ENCODE measurements around the gene PPFIBP2. TPM values are rescaled to one million over a fixed set of nuclear protein-coding genes. Genes with fewer than 3 reads are reported as not detected.

PPFIBP2 gene
- total and polyA plus RNA-seq, 2 of the 13 experiments (the other 11 are each of a cell fraction or from before 2014, with no cell fraction given), result 15.0 to 52.5 TPM

- intact Hi-C loops (cut with micrococcal nuclease; ENCODE audit: unreplicated experiment) (no loop called here), in situ Hi-C loops (cut with HindIII; ENCODE audit: extremely low pct_ligation_motif_present, low pct_unique_long_range_greater_than_20kb) (no loop called here)
- no peak overlapping the region for H3K4me3 ChIP-seq (replicated peaks in 1 of 3; ENCODE audit: insufficient read depth in 1 of 3, low read depth in 2 of 3, low read length in 3 of 3)
- no peaks in the 10 kb centered on the region for H3K9me3 ChIP-seq (ENCODE audit: low read length)
- peaks cover 12% of the 10 kb centered on the region for H3K4me1 ChIP-seq (ENCODE audit: insufficient read depth, low read length)
- peaks cover 7% of the 10 kb centered on the region for H3K79me2 ChIP-seq (ENCODE audit: insufficient read depth, low read length)
- DNase-seq (ENCODE audit: low spot score), result no peak
- ChIA-PET CTCF (ENCODE audit: low intra/inter-chr PET ratio, low total read pairs) (no interaction called here), POLR2A (no interaction called here)
- FAIRE-seq, result no peak
- WGBS (ENCODE audit: low lambda C conversion rate), result 100% methylated on average over 2 of the region's 2 CpGs
- no peak overlapping the region for H3K4me2 ChIP-seq (ENCODE audit: low read depth, low read length)
- BruUV-seq (replicated peaks), result no TSS peak
- H3K27me3 ChIP-seq (ENCODE audit: control insufficient read depth in 1 of 2, insufficient read depth in 2 of 2, low read length in 2 of 2), result no peaks in the 10 kb centered on the region
- H3K27ac ChIP-seq (ENCODE audit: extremely low read length, insufficient read depth, low read length), result no peak overlapping the region
- ATAC-seq, result no peak
- no peak overlapping the region for H3K9ac ChIP-seq (ENCODE audit: insufficient read depth, low read depth, low read length)
- peaks cover 6 to 47% of the 10 kb centered on the region in 2 experiments for H3K36me3 ChIP-seq (replicated peaks in 1 of 2; ENCODE audit: control insufficient read depth in 1 of 2, insufficient read depth in 2 of 2, low read length in 2 of 2)
- H4K20me1 ChIP-seq (ENCODE audit: insufficient read depth, low read length), result peaks cover 3% of the 10 kb centered on the region; the same call in 1 of the 2 replicates
- H2AFZ ChIP-seq (ENCODE audit: low read length), result no peak overlapping the region
- TF ChIP-seq ZNF354B (CRISPR knock-in tag; IDR thresholded peaks at IDR 0.05) (no peak), PRDM4 (CRISPR knock-in tag; IDR thresholded peaks at IDR 0.05; ENCODE audit: borderline replicate concordance) (no peak), ZMAT5 (CRISPR knock-in tag; IDR thresholded peaks at IDR 0.05; ENCODE audit: borderline replicate concordance, low read depth) (no peak), ZNF550 (CRISPR knock-in tag; IDR thresholded peaks at IDR 0.05; ENCODE audit: borderline replicate concordance) (no peak), ZNF17 (CRISPR knock-in tag; IDR thresholded peaks at IDR 0.05) (no peak), ZNF703 (CRISPR knock-in tag; IDR thresholded peaks at IDR 0.05; ENCODE audit: borderline replicate concordance) (no peak), THAP8 (CRISPR knock-in tag; IDR thresholded peaks at IDR 0.05; ENCODE audit: borderline replicate concordance) (no peak), ZNF451 (CRISPR knock-in tag; IDR thresholded peaks at IDR 0.05) (no peak), SP4 (CRISPR knock-in tag; IDR thresholded peaks at IDR 0.05) (no peak), ZNF317 (CRISPR knock-in tag; IDR thresholded peaks at IDR 0.05) (no peak), ZSCAN30 (CRISPR knock-in tag; IDR thresholded peaks at IDR 0.05) (no peak), ADNP (CRISPR knock-in tag; IDR thresholded peaks at IDR 0.05) (no peak), HMGA1 (CRISPR knock-in tag; conservative IDR thresholded peaks at IDR 0.05) (no peak), TRAFD1 (CRISPR knock-in tag; IDR thresholded peaks at IDR 0.05; ENCODE audit: borderline replicate concordance) (no peak), ZNF816 (CRISPR knock-in tag; IDR thresholded peaks at IDR 0.05; ENCODE audit: borderline replicate concordance) (no peak), ZNF280D (CRISPR knock-in tag; IDR thresholded peaks at IDR 0.05) (no peak), ZNF34 (CRISPR knock-in tag; IDR thresholded peaks at IDR 0.05; ENCODE audit: borderline replicate concordance) (no peak)
Observed at GRCh38 chr11:7589861-7590260, 76.1 kb downstream of the PPFIBP2 start.
